ENCODE measurements around the gene ASB18.

ASB18 gene

GRCh38 chr2:236172255-236173035, 91.8 kb downstream of the ASB18 start:
- DNase-seq = no peak

GRCh38 chr2:236171680-236172254, 92.4 kb downstream of the ASB18 start:
- DNase-seq = no peak

- no peak for DNase-seq
Observed at GRCh38 chr2:236171181-236171679, 93.0 kb downstream of the ASB18 start.

- DNase-seq = no peak
Observed at GRCh38 chr2:236170590-236171165, 93.5 kb downstream of the ASB18 start.

GRCh38 chr2:236169741-236170589, 94.2 kb downstream of the ASB18 start:
- DNase-seq = no peak

GRCh38 chr2:236169151-236169721, 95.0 kb downstream of the ASB18 start:
- no peak for DNase-seq

- no peak for DNase-seq
Observed at GRCh38 chr2:236168110-236169080, 95.8 kb downstream of the ASB18 start, which contains the start of gene GBX2. Gene GBX2, minus strand, starts transcription at chr2:236168386. Its CDS starts 415 bp downstream, at chr2:236167971.

- DNase-seq = no peak
Observed at GRCh38 chr2:236167297-236168109, 96.7 kb downstream of the ASB18 start.

GRCh38 chr2:236166796-236167296, 97.4 kb downstream of the ASB18 start:
- no peak for DNase-seq

GRCh38 chr2:236165842-236166795, 98.1 kb downstream of the ASB18 start:
- no peak for DNase-seq

GRCh38 chr2:236164925-236165841, 99.0 kb downstream of the ASB18 start:
- no peak for DNase-seq

GRCh38 chr2:236164201-236164924, 99.8 kb downstream of the ASB18 start:
- DNase-seq = no peak

GRCh38 chr2:236163471-236164200, 100.6 kb downstream of the ASB18 start:
- DNase-seq = no peak

GRCh38 chr2:236162882-236163470, 101.2 kb downstream of the ASB18 start:
- no peak for DNase-seq

- DNase-seq = no peak
Observed at GRCh38 chr2:236162031-236162845, 102.0 kb downstream of the ASB18 start.

Data from cortex of kidney (tissue), 1 donor.